GM23338 (cell line): ENCODE results near the gene RABGAP1L.

ENCODE experiments used
- EZH2phosphoT487 ChIP-seq: fragments of 200-600 bp; sonication (generic); IDR thresholded peaks from one replicate; pipeline ENCODE4 v1.8.1; 2018; ENCODE audit warnings: antibody characterized with exemption; ENCODE audit not compliant: unreplicated experiment
- REST ChIP-seq: IDR thresholded peaks from one replicate; pipeline ENCODE4 v1.6.1; 2018; ENCODE audit warnings: antibody characterized with exemption; ENCODE audit not compliant: unreplicated experiment
- TF ChIP-seq, protein P1 (sequence below), 2 experiments: fragments of 200-600 bp in 1 of 2; sonication (generic) in 1 of 2; conservative IDR thresholded peaks; 2 replicates each; pipeline versions ENCODE4 v1.5.1 to v1.6.1; 2016 to 2017; ENCODE audit warnings: antibody characterized with exemption in 2 of 2, low read depth in 2 of 2, mild to moderate bottlenecking in 2 of 2, moderate library complexity in 1 of 2
- TF ChIP-seq, protein P2 (sequence below): IDR thresholded peaks from 2 replicates; pipeline ENCODE4 v1.6.1; 2016; ENCODE audit warnings: antibody characterized with exemption

GRCh38 chr1:174682419-174683008, 523.2 kb downstream of the RABGAP1L start:
- TF ChIP-seq EZH2phosphoT487 (no peak), REST (no peak)
- TF ChIP-seq, protein P1, sequence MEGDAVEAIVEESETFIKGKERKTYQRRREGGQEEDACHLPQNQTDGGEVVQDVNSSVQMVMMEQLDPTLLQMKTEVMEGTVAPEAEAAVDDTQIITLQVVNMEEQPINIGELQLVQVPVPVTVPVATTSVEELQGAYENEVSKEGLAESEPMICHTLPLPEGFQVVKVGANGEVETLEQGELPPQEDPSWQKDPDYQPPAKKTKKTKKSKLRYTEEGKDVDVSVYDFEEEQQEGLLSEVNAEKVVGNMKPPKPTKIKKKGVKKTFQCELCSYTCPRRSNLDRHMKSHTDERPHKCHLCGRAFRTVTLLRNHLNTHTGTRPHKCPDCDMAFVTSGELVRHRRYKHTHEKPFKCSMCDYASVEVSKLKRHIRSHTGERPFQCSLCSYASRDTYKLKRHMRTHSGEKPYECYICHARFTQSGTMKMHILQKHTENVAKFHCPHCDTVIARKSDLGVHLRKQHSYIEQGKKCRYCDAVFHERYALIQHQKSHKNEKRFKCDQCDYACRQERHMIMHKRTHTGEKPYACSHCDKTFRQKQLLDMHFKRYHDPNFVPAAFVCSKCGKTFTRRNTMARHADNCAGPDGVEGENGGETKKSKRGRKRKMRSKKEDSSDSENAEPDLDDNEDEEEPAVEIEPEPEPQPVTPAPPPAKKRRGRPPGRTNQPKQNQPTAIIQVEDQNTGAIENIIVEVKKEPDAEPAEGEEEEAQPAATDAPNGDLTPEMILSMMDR (conservative IDR thresholded peaks at IDR 0.05; ENCODE audit: low read depth in 2 of 2), result no peak
- TF ChIP-seq, protein P2, sequence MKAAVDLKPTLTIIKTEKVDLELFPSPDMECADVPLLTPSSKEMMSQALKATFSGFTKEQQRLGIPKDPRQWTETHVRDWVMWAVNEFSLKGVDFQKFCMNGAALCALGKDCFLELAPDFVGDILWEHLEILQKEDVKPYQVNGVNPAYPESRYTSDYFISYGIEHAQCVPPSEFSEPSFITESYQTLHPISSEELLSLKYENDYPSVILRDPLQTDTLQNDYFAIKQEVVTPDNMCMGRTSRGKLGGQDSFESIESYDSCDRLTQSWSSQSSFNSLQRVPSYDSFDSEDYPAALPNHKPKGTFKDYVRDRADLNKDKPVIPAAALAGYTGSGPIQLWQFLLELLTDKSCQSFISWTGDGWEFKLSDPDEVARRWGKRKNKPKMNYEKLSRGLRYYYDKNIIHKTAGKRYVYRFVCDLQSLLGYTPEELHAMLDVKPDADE, result no peak
